ES-I3 (cell line): ENCODE measurements around the gene OPRL1.
"Not testable (repeated sequence)": the region's sequence is repeated elsewhere in the genome, so short reads cannot be mapped to it uniquely, and the experiment has no call there.

Source experiments
- H3K36me3 ChIP-seq: 2 replicates; pipeline ENCODE4 v1.6.1; 2013; ENCODE audit warnings: mild to moderate bottlenecking, low read length, control low read depth, moderate library complexity; ENCODE audit not compliant: insufficient read depth
- H3K4me1 ChIP-seq: 2 replicates; pipeline ENCODE4 v1.6.1; 2013; ENCODE audit warnings: mild to moderate bottlenecking, control low read depth, low read length; ENCODE audit not compliant: insufficient read depth
- H3K9ac ChIP-seq: 2 replicates; pipeline ENCODE4 v1.6.1; 2013; ENCODE audit warnings: low read depth, mild to moderate bottlenecking, low read length, moderate library complexity
- H3K9me3 ChIP-seq: 2 replicates; pipeline ENCODE4 v1.6.1; 2013; ENCODE audit warnings: mild to moderate bottlenecking, low read length, moderate library complexity; ENCODE audit not compliant: control insufficient read depth, insufficient read depth

Gene OPRL1

GRCh38 chr20:64109831-64110391 lies 30.0 kb downstream of the OPRL1 start:
- Histone ChIP-seq H3K36me3 (no peaks in the 10 kb centered on the region), H3K9me3 (no peaks in the 10 kb centered on the region), H3K9ac (no peak overlapping the region), H3K4me1 (no peaks in the 10 kb centered on the region; the same call in 1 of the 2 replicates)

GRCh38 chr20:64110411-64111068 lies 30.7 kb downstream of the OPRL1 start:
- H3K9me3 ChIP-seq = no peaks in the 10 kb centered on the region
- no peaks in the 10 kb centered on the region; the same call in 1 of the 2 replicates for H3K4me1 ChIP-seq
- no peak overlapping the region for H3K9ac ChIP-seq
- no peaks in the 10 kb centered on the region for H3K36me3 ChIP-seq

GRCh38 chr20:64111841-64112641 lies 32.2 kb downstream of the OPRL1 start:
- Histone ChIP-seq H3K9ac (no peak overlapping the region), H3K4me1 (no peaks in the 10 kb centered on the region; the same call in 1 of the 2 replicates), H3K36me3 (no peaks in the 10 kb centered on the region), H3K9me3 (no peaks in the 10 kb centered on the region)

GRCh38 chr20:64112691-64113443 lies 33.0 kb downstream of the OPRL1 start:
- H3K36me3 ChIP-seq = no peaks in the 10 kb centered on the region
- H3K4me1 ChIP-seq = no peaks in the 10 kb centered on the region
- no peaks in the 10 kb centered on the region for H3K9me3 ChIP-seq
- H3K9ac ChIP-seq = no peak overlapping the region

- Histone ChIP-seq H3K36me3 (no peaks in the 10 kb centered on the region), H3K9me3 (no peaks in the 10 kb centered on the region), H3K4me1 (no peaks in the 10 kb centered on the region), H3K9ac (no peak overlapping the region)
Measured at GRCh38 chr20:64113444-64113775, 33.5 kb downstream of the OPRL1 start.

- no peak overlapping the region for H3K9ac ChIP-seq
- no peaks in the 10 kb centered on the region for H3K36me3 ChIP-seq
- H3K9me3 ChIP-seq = no peaks in the 10 kb centered on the region
- H3K4me1 ChIP-seq = no peaks in the 10 kb centered on the region
Measured at GRCh38 chr20:64113796-64114355, 34.0 kb downstream of the OPRL1 start.

GRCh38 chr20:64114356-64114971 lies 34.6 kb downstream of the OPRL1 start:
- no peaks in the 10 kb centered on the region for H3K9me3 ChIP-seq
- H3K36me3 ChIP-seq = no peaks in the 10 kb centered on the region
- H3K9ac ChIP-seq = no peak overlapping the region
- H3K4me1 ChIP-seq = no peaks in the 10 kb centered on the region

GRCh38 chr20:64115171-64115911 lies 35.5 kb downstream of the OPRL1 start:
- Histone ChIP-seq H3K36me3 (no peaks in the 10 kb centered on the region), H3K9me3 (no peaks in the 10 kb centered on the region), H3K4me1 (0 out of 2 replicates have a peak, but pooled peaks cover 5% of the 10 kb centered on the region), H3K9ac (no peak overlapping the region)

GRCh38 chr20:64116016-64116415 lies 36.1 kb downstream of the OPRL1 start:
- Histone ChIP-seq H3K36me3 (no peaks in the 10 kb centered on the region), H3K9me3 (no peaks in the 10 kb centered on the region), H3K9ac (no peak overlapping the region), H3K4me1 (peaks cover 5% of the 10 kb centered on the region; the same call in 1 of the 2 replicates)

GRCh38 chr20:64116541-64117431 lies 36.9 kb downstream of the OPRL1 start:
- Histone ChIP-seq H3K9me3 (no peaks in the 10 kb centered on the region), H3K36me3 (no peaks in the 10 kb centered on the region), H3K4me1 (peaks cover 5% of the 10 kb centered on the region; the same call in 1 of the 2 replicates), H3K9ac (no peak overlapping the region)

GRCh38 chr20:64117432-64117777 lies 37.5 kb downstream of the OPRL1 start:
- not testable (repeated sequence) for H3K9ac ChIP-seq, H3K36me3 ChIP-seq, H3K4me1 ChIP-seq, H3K9me3 ChIP-seq

- Histone ChIP-seq H3K36me3 (no peaks in the 10 kb centered on the region), H3K4me1 (peaks cover 5% of the 10 kb centered on the region; the same call in 1 of the 2 replicates), H3K9ac (no peak overlapping the region), H3K9me3 (no peaks in the 10 kb centered on the region)
Measured at GRCh38 chr20:64119301-64119680, 39.4 kb downstream of the OPRL1 start.
